AG04450 (cell line): ENCODE results near the gene RIOK2. TPM values are rescaled to one million over a fixed set of nuclear protein-coding genes. Genes with fewer than 3 reads are reported as not detected.

Source experiments
- CTCF ChIA-PET: fragments of 300-600, 350-600 bp; formaldehyde crosslinking; extraction: SDS; loops from one replicate; lab custom pipeline; 2022; ENCODE audit warnings: antibody characterized with exemption, inconsistent platforms; lab: Charles Lee
- POLR2A ChIA-PET: fragments of 350-600 bp; formaldehyde crosslinking; extraction: SDS; loops from one replicate; lab custom pipeline; 2021; ENCODE audit warnings: antibody characterized with exemption, inconsistent platforms; lab: Yijun Ruan, JAX
- DNase-seq: peaks from one replicate; pipeline ENCODE4 v3.0.0-alpha.2; 2011; ENCODE audit warnings: low read depth, low spot score
- H3K27ac ChIP-seq: one replicate; pipeline ENCODE4 v1.5.1; 2012; ENCODE audit warnings: low read depth, low read length, control low read depth
- H3K27me3 ChIP-seq: one replicate; pipeline ENCODE4 v1.6.0; 2012; ENCODE audit warnings: low read length; ENCODE audit not compliant: control insufficient read depth, insufficient read depth
- H3K4me3 ChIP-seq: 2 replicates; pipeline ENCODE4 v1.5.1; 2011; ENCODE audit warnings: mild to moderate bottlenecking, low read depth, low read length, control low read depth
- H3K9me3 ChIP-seq: 2 replicates; pipeline ENCODE4 v1.5.1; 2012; ENCODE audit warnings: low read length; ENCODE audit not compliant: control insufficient read depth, insufficient read depth
- polyA plus RNA-seq: library from polyadenylated mRNA; depleted of rRNA; stranded (reverse); fragments of >200 nt; gene quantifications from 2 replicates; pipeline ENCODE4 v1.2.3, GENCODE V29; 2011
- TF ChIP-seq, protein P1 (sequence below): IDR thresholded peaks from 2 replicates; pipeline ENCODE4 v1.5.1; 2011; ENCODE audit warnings: low read depth, low read length, control low read depth, inconsistent platforms

RIOK2 gene
- polyA plus RNA-seq, 1 experiment: 35.7 TPM

- Histone ChIP-seq H3K27ac (no peak overlapping the region), H3K27me3 (peaks cover 20% of the 10 kb centered on the region), H3K4me3 (no peak overlapping the region), H3K9me3 (no peaks in the 10 kb centered on the region)
- POLR2A ChIA-PET: interaction anchor here (0.5 kb wide), 1 partner anchor 17 kb away, joined by 3 read pairs; no protein-coding TSS in a partner anchor
- CTCF ChIA-PET: no interaction called here
- no peak for DNase-seq
- TF ChIP-seq, protein P1, sequence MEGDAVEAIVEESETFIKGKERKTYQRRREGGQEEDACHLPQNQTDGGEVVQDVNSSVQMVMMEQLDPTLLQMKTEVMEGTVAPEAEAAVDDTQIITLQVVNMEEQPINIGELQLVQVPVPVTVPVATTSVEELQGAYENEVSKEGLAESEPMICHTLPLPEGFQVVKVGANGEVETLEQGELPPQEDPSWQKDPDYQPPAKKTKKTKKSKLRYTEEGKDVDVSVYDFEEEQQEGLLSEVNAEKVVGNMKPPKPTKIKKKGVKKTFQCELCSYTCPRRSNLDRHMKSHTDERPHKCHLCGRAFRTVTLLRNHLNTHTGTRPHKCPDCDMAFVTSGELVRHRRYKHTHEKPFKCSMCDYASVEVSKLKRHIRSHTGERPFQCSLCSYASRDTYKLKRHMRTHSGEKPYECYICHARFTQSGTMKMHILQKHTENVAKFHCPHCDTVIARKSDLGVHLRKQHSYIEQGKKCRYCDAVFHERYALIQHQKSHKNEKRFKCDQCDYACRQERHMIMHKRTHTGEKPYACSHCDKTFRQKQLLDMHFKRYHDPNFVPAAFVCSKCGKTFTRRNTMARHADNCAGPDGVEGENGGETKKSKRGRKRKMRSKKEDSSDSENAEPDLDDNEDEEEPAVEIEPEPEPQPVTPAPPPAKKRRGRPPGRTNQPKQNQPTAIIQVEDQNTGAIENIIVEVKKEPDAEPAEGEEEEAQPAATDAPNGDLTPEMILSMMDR: no peak
Measured at GRCh38 chr5:97124335-97124734, 58.7 kb downstream of the RIOK2 start.

GRCh38 chr5:97121848-97122247, 61.2 kb downstream of the RIOK2 start:
- ChIA-PET CTCF (interaction anchor here (1.1 kb wide), 1 partner anchor 22 kb away, joined by 3 read pairs; no protein-coding TSS in a partner anchor), POLR2A (no interaction called here)
- H3K4me3 ChIP-seq: no peak overlapping the region
- no peak overlapping the region for H3K27ac ChIP-seq
- H3K27me3 ChIP-seq: peaks cover 25% of the 10 kb centered on the region
- H3K9me3 ChIP-seq: no peaks in the 10 kb centered on the region
- TF ChIP-seq, protein P1: no peak
- DNase-seq: no peak

- peaks cover 22% of the 10 kb centered on the region for H3K27me3 ChIP-seq
- ChIA-PET POLR2A (no interaction called here), CTCF (no interaction called here)
- no peaks in the 10 kb centered on the region for H3K9me3 ChIP-seq
- TF ChIP-seq, protein P1: no peak
- no peak overlapping the region for H3K27ac ChIP-seq
- H3K4me3 ChIP-seq: no peak overlapping the region
- no peak for DNase-seq
Measured at GRCh38 chr5:97120195-97120594, 62.9 kb downstream of the RIOK2 start.

DNA sequence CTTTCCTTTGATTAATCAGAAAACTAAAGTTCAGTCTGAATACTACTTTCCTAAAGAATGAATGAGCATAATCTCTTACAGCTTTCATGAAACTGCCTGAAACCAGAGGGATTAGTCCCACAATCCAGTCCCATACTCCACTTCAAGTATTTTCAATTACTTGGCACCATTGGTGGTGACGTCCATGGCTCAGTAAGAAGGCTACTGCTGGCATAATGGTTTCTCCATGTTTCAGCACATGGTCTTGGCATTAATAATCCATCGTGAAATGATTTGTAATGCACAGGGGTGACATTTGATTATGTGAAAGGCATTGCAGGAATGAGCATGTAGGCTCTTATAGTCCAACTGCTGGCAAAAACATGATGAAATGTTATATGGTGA, 64.0 kb downstream of the RIOK2 start:
- CTCF ChIA-PET: no interaction called here
- peaks cover 25% of the 10 kb centered on the region for H3K27me3 ChIP-seq

GRCh38 chr5:97118261-97119006, 64.6 kb downstream of the RIOK2 start:
- Histone ChIP-seq H3K27ac (no peak overlapping the region), H3K9me3 (no peaks in the 10 kb centered on the region), H3K4me3 (no peak overlapping the region), H3K27me3 (peaks cover 27% of the 10 kb centered on the region)
- CTCF ChIA-PET: no interaction called here
- no peak for DNase-seq
- TF ChIP-seq, protein P1: no peak
- POLR2A ChIA-PET: no interaction called here

More for the DNA sequence above, 64.0 kb downstream of the RIOK2 start:
- no peak for DNase-seq
- Histone ChIP-seq H3K9me3 (no peaks in the 10 kb centered on the region), H3K27ac (no peak overlapping the region), H3K4me3 (no peak overlapping the region)
- POLR2A ChIA-PET: no interaction called here
- TF ChIP-seq, protein P1: no peak
